GM23248 (cell line): ENCODE measurements around the gene COX8A. TPM values are rescaled to one million over a fixed set of nuclear protein-coding genes. Genes with fewer than 3 reads are reported as not detected.

ENCODE experiments used
- DNase-seq: peaks from one replicate; pipeline ENCODE4 v3.0.0-alpha.2; 2015
- H2AFZ ChIP-seq: fragments of 200-600 bp; sonication (generic); 2 replicates; pipeline ENCODE4 v1.6.1; 2016; ENCODE audit warnings: antibody characterized with exemption
- H3F3A ChIP-seq: fragments of 200-600 bp; sonication (generic); 2 replicates; pipeline ENCODE4 v1.6.1; 2016; ENCODE audit warnings: mild to moderate bottlenecking, antibody characterized with exemption, mixed run types; ENCODE audit not compliant: insufficient read depth
- H3K27ac ChIP-seq: fragments of 200-600 bp; sonication (generic); 2 replicates; pipeline ENCODE4 v1.5.1; 2016; ENCODE audit warnings: mild to moderate bottlenecking
- H3K27me3 ChIP-seq: fragments of 200-600 bp; sonication (generic); replicated peaks from 2 replicates; pipeline ENCODE4 v1.6.1; 2016; ENCODE audit warnings: mild to moderate bottlenecking; ENCODE audit not compliant: insufficient read depth
- H3K36me3 ChIP-seq: fragments of 200-600 bp; sonication (generic); 2 replicates; pipeline ENCODE4 v1.6.1; 2016; ENCODE audit warnings: low read depth, mild to moderate bottlenecking
- H3K4me1 ChIP-seq: fragments of 200-600 bp; sonication (generic); 2 replicates; pipeline ENCODE4 v1.6.1; 2016; ENCODE audit warnings: mild to moderate bottlenecking; ENCODE audit not compliant: insufficient read depth
- H3K4me2 ChIP-seq: fragments of 200-600 bp; sonication (generic); one replicate; pipeline ENCODE4 v1.6.1; 2016; ENCODE audit warnings: mild to moderate bottlenecking; ENCODE audit not compliant: unreplicated experiment
- H3K4me3 ChIP-seq: fragments of 200-600 bp; sonication (generic); 2 replicates; pipeline ENCODE4 v1.5.1; 2016; ENCODE audit warnings: mild to moderate bottlenecking
- H3K79me2 ChIP-seq: fragments of 200-600 bp; sonication (generic); 2 replicates; pipeline ENCODE4 v1.6.1; 2016; ENCODE audit warnings: mild to moderate bottlenecking; ENCODE audit not compliant: insufficient read depth
- H3K9ac ChIP-seq: fragments of 200-600 bp; sonication (generic); 2 replicates; pipeline ENCODE4 v1.6.1; 2016; ENCODE audit warnings: mild to moderate bottlenecking
- H3K9me2 ChIP-seq: fragments of 200-600 bp; sonication (generic); 2 replicates; pipeline ENCODE4 v1.6.1; 2016; ENCODE audit warnings: mixed run types, mild to moderate bottlenecking, moderate library complexity; ENCODE audit not compliant: insufficient read depth
- H3K9me3 ChIP-seq: fragments of 200-600 bp; sonication (generic); one replicate; pipeline ENCODE4 v1.6.1; 2017; ENCODE audit warnings: low read depth
- H4K20me1 ChIP-seq: fragments of 200-600 bp; sonication (generic); 2 replicates; pipeline ENCODE4 v1.6.0; 2016; ENCODE audit not compliant: insufficient read depth
- EZH2 ChIP-seq: fragments of 200-600 bp; sonication (generic); IDR thresholded peaks from 2 replicates; pipeline ENCODE4 v1.6.1; 2018; ENCODE audit warnings: antibody characterized with exemption, mild to moderate bottlenecking; ENCODE audit not compliant: insufficient read depth, poor library complexity, severe bottlenecking
- EZH2phosphoT487 ChIP-seq: fragments of 200-600 bp; sonication (generic); IDR thresholded peaks from 2 replicates; pipeline ENCODE4 v1.6.1; 2018; ENCODE audit warnings: antibody characterized with exemption, moderate library complexity, mild to moderate bottlenecking, low read depth; ENCODE audit not compliant: insufficient read depth
- WGBS, 2 experiments: methylation state at CpG; one replicate each; pipeline ENCODE4 v1.1.6; 2015 to 2017; ENCODE audit warnings: low lambda C conversion rate in 2 of 2, low coverage in 1 of 2; ENCODE audit errors: missing lambda C conversion rate in 2 of 2; 5-methylcytosine and 5-hydroxymethylcytosine counted together
- in situ Hi-C: fragments of 300-500 bp; cut with MboI; formaldehyde crosslinking; loops from 2 replicates; pipeline ENCODE4 v1.15.0; 2020
- polyA plus RNA-seq: library from polyadenylated mRNA; unstranded; fragments of >200 nt; fragmentation: Nextera tagmentation; extraction: Ambion mirVana; gene quantifications from 2 replicates; pipeline ENCODE4 v1.2.1, GENCODE V29; 2016
- total RNA-seq: library from RNA; depleted of rRNA; stranded (reverse); fragments of >200 nt; shearing (Covaris generic); gene quantifications from 2 replicates; pipeline ENCODE4 v1.2.3, GENCODE V29; 2014

Gene COX8A
- total and polyA plus RNA-seq, 2 experiments from 2014 or later, result 388 to 397 TPM

DNA sequence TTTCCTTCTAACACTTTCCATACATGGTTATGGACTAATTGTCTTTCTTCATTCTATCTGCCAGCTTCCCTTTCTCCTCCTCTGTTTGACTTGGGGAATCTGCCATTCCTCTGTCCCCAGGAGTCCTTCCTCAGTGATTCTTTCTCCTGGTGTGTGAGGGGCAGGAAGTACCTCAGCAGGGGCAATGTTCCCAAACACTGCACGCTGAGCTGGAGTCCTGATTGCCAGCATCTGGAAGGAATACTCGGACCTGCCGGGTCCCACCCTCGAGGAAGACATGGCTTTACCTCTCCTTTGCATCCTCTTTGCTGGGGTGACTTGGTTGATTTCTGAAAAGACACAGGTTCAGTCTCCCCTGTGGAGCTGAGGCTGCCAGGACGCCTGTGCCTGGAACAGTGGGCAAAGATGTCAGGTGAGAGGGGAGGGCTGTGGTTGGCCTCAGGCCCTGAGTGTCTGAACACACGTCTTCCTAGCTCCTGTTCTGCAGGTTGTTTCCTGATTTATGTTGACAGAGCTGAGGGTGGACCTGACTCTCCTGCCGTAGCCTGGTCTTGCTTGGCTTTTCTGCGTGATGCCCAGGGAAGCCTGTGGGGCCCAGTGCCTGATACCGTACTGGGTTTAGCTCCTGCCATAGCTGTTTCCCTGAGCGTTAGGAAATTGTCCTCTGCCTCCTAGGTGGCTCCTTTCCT lies 4.3 kb downstream of the COX8A start:
- Histone ChIP-seq H3K27me3 (no peaks in the 10 kb centered on the region), H3K4me2 (no peak overlapping the region), H3K4me1 (peaks cover 14% of the 10 kb centered on the region), H3K9me2 (no peaks in the 10 kb centered on the region), H3K27ac (no peak overlapping the region), H4K20me1 (no peaks in the 10 kb centered on the region), H2AFZ (no peak overlapping the region), H3K36me3 (no peaks in the 10 kb centered on the region), H3F3A (no peaks in the 10 kb centered on the region), H3K9ac (no peak overlapping the region), H3K79me2 (peaks cover 87% of the 10 kb centered on the region), H3K4me3 (no peak overlapping the region), H3K9me3 (no peaks in the 10 kb centered on the region)
- in situ Hi-C loops, result no loop called here
- no peak for DNase-seq
- WGBS, 2 experiments, result 47 to 53% methylated on average over 10 of the region's 10 CpGs
- TF ChIP-seq EZH2phosphoT487 (no peak), EZH2 (no peak)

DNA sequence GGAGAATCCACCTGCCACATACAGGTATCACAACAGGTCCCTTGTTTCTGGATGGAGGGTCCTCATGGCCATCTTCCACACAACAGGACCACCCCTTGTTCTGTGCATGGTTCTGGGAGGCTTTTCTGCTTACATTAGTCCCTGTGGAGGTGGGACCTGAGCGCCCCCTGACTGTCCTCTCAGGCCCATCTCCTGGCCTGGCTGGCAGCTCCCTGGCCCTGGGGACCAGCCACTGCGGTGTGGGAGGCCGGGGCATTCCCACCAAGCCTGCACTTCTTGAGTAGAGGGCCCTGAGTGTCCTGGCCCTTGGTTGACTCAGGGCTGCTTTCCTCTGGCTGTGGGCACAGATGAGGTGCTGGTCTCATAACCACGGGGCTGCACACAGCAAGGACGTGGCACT lies 5.0 kb downstream of the COX8A start:
- Histone ChIP-seq H3K27ac (no peak overlapping the region), H3K4me3 (no peak overlapping the region), H3K9me3 (no peaks in the 10 kb centered on the region), H3K4me2 (no peak overlapping the region), H3K27me3 (no peaks in the 10 kb centered on the region), H3K9ac (no peak overlapping the region), H4K20me1 (no peaks in the 10 kb centered on the region), H3K36me3 (no peaks in the 10 kb centered on the region), H2AFZ (no peak overlapping the region), H3K4me1 (peaks cover 14% of the 10 kb centered on the region), H3F3A (no peaks in the 10 kb centered on the region), H3K79me2 (peaks cover 93% of the 10 kb centered on the region), H3K9me2 (no peaks in the 10 kb centered on the region)
- WGBS, 2 experiments, result 88 to 89% methylated on average over 5 of the region's 5 CpGs
- in situ Hi-C loops, result no loop called here
- DNase-seq, result no peak
- TF ChIP-seq EZH2phosphoT487 (no peak), EZH2 (no peak)

DNA sequence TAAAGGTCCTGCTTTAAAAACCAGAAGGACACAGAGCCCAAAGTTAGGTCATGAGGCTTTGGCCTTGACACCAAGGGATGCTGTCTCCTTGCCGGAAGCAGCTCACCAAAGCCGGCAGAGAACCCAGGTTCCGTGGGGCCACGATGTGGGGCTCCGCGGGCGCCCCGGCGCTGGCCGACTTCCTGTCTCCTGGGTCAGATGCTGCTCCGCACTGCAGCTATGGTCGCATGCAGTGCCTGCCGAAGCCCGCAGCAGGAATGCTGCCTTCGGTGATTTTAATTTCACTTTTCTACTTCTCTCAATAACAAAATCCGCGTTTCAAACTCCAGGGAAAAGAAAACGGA lies 11.4 kb downstream of the COX8A start:
- Histone ChIP-seq H3K4me2 (peak overlapping the region; percentile 95), H3K79me2 (peaks cover 85% of the 10 kb centered on the region), H3K27ac (peak overlapping the region; percentile 71), H3K4me3 (peak overlapping the region; percentile 74), H3K9me2 (no peaks in the 10 kb centered on the region), H3K9ac (peak overlapping the region; percentile 91), H3K9me3 (no peaks in the 10 kb centered on the region), H2AFZ (peak overlapping the region; percentile 86), H3K36me3 (no peaks in the 10 kb centered on the region), H3K27me3 (no peaks in the 10 kb centered on the region), H3K4me1 (peaks cover 14% of the 10 kb centered on the region), H3F3A (no peaks in the 10 kb centered on the region; the same call in 1 of the 2 replicates), H4K20me1 (no peaks in the 10 kb centered on the region)
- in situ Hi-C loops, result no loop called here
- DNase-seq, result peak; percentile 67
- WGBS, 2 experiments, result 1 to 3% methylated on average over 18 of the region's 18 CpGs
- TF ChIP-seq EZH2phosphoT487 (no peak), EZH2 (no peak)

DNA sequence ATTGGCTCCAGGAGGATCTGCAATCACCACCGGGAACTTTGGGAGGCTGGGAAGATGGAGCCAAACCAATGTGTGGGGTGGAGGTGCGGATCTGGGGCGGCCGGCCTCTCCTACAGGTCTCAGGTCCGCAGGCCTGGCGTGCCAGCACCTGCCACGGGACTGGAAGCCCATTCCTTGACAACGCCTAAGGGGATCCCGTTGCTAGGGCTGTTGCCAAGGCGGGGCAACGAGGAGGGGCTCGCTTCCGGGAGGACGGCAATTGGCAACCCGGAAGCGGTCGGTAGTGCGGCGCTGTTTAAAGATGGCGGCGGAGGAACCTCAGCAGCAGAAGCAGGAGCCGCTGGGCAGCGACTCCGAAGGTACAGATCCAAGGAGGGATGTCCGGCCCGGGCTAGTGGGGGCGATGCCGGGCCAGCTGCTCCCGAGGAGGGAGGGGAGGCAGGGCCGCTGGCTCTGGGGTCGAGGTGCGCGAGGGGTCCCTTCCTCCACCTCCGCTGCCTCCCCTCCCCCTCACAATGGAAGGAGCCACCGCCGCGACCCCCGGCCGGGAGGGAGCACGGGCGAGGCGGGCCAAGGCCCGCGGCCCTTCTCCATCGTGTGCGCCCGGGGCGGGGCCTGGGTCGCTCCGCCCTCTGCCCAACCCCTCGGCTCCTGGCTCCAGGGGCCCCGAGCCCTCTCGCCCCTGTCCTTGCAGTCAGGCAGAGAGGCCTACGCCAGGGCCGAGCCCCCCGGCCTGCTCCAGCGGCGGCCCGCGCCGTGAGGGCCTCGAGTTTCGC lies 11.9 kb downstream of the COX8A start, which contains the start of gene OTUB1:
Gene OTUB1, plus strand, starts transcription at position 283 of the 776 bp plus-strand sequence. Its CDS starts 19 bp downstream, at position 302.
- Histone ChIP-seq H3K4me3 (peak within 1 kb of the TSS; percentile 74), H4K20me1 (no peaks in the 10 kb centered on the region), H3K27me3 (no peaks in the 10 kb centered on the region), H3K79me2 (peaks cover 85% of the 10 kb centered on the region), H3F3A (no peaks in the 10 kb centered on the region; the same call in 1 of the 2 replicates), H3K4me1 (peaks cover 14% of the 10 kb centered on the region), H3K36me3 (no peaks in the 10 kb centered on the region), H3K9me3 (no peaks in the 10 kb centered on the region), H3K27ac (peak within 1 kb of the TSS; percentile 71), H3K9ac (peak within 1 kb of the TSS; percentile 91), H3K9me2 (no peaks in the 10 kb centered on the region), H3K4me2 (peak within 1 kb of the TSS; percentile 95), H2AFZ (peak within 1 kb of the TSS; percentile 86)
- in situ Hi-C loops, result no loop called here
- no peak for TF ChIP-seq EZH2phosphoT487
- WGBS, 2 experiments, result 0 to 1% methylated on average over 40 to 57 of the region's 63 CpGs
- DNase-seq, result peak; percentile 96
